GM12892 (cell line): ENCODE data around the gene AQP7.

ENCODE experiments used
- POLR2A ChIP-seq: IDR thresholded peaks from 2 replicates; pipeline ENCODE4 v1.6.1; 2011; ENCODE audit warnings: low read depth, low read length, control low read depth
- POLR2AphosphoS5 ChIP-seq: IDR thresholded peaks from 2 replicates; pipeline ENCODE4 v1.6.1; 2011; ENCODE audit warnings: low read depth, low read length, control low read depth
- TAF1 ChIP-seq: IDR thresholded peaks from 2 replicates; pipeline ENCODE4 v1.6.1; 2011; ENCODE audit warnings: low read depth, mild to moderate bottlenecking, control low read depth, low read length, borderline replicate concordance

DNA sequence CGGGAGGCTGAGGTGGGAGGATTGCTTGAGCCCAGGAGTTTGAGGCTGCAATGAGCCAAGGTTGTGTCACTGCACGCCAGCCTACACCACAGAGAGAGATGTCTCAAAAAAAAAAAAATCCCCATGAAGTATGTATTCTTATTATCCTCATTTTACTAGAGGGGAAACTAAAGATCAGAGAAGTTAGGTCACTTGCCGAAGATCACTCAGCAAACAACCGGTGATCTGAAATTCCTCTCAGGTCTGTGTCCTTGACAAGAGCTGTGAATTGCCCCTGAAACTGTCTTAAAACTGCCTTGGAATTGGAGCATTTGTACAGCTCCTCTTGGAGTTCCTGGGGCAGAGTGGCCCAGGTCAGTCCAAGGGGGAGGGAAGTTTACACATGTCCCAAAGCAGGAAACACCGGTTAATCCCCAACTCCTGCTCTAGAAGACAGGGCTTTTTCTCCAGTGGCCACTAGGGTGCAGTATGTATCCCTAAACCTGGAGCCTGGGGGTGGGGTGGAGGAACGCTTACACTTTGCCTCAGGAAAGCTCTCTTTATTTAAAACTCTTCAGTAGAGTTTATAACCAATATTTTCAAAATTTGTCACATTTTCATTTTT is 27.6 kb downstream of the AQP7 start:
- TF ChIP-seq POLR2AphosphoS5 (no peak), POLR2A (no peak), TAF1 (no peak)
